Activated CD4-positive, alpha-beta T cell treated with anti-CD3 and anti-CD28 coated beads, Interleukin-2, amount 50 U/mL, for 16 hours (primary cell): ENCODE data around the gene MACF1.

Experiments used
- DNase-seq: peaks from one replicate; pipeline ENCODE4 v3.0.0-alpha.2; 2020

MACF1 gene

DNA sequence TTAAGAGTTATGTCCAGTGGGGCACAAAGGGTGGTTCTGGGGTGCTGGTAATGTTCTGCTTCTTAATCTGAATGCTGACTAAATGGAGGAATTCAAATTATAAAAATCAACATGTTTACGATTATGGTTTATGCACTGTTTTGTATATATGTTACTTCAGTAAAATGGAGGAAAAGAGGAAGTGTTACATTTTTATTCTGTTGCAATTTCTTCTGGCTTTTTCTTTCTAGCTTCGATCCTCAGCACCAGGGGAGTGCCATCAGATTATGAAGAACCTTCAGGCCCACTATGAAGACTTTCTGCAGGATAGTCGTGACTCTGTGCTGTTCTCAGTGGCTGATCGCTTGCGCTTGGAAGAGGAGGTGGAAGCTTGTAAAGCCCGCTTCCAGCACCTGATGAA, 105.5 kb downstream of the MACF1 start:
- DNase-seq, result no peak

GRCh38 chr1:39310691-39311090, 106.2 kb downstream of the MACF1 start:
- DNase-seq, result no peak

- no peak for DNase-seq
Measured at GRCh38 chr1:39317111-39317510, 112.6 kb downstream of the MACF1 start.

DNA sequence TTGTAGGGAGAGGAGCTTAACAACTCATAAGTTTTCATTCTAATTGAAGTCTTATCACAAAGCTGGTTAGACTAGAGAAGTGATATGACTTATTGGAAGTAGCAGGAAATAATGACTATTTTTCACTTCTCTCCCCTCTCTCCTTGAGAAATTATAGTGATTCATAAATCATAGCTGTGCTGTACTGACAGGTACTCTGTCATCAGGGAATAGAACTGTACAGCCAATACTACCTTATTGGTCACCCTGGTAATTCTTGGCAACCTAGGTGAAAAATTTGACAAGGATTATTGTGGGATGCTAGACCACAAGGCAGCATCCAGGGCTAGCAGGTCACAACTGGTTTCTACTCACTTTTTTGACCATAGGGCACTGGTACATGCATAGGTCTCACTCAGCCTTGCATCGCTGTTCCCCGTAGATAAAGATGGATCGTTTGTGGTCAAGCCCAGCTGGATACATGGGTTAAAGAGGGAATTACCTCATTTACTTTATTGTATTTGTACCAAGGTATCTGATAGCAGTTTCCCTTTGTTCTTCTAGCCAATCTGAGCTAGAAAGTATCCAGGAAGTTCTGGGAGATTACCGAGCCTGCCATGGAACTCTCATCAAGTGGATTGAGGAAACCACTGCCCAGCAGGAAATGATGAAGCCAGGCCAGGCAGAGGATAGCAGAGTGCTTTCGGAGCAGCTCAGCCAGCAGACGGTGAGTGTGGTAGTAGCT, 113.6 kb downstream of the MACF1 start:
- DNase-seq, result no peak

GRCh38 chr1:39321979-39322378, 117.5 kb downstream of the MACF1 start:
- no peak for DNase-seq

DNA sequence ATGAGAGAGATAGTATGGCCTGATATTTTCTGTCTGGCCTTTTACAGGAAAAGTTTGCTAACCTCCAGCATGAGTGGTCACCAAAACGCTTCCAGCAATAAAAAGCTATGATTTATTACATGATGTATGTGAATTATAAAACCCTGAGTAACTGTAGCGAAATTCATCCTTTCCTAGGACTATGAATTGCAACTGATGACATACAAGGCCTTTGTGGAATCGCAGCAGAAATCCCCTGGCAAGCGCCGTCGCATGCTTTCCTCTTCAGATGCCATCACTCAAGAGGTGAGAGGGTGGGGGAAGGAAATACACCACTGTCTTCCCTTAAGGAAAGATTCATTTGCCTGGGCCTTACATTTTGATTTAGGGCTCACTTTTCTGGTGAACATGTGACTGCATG, 117.9 kb downstream of the MACF1 start:
- no peak for DNase-seq

DNA sequence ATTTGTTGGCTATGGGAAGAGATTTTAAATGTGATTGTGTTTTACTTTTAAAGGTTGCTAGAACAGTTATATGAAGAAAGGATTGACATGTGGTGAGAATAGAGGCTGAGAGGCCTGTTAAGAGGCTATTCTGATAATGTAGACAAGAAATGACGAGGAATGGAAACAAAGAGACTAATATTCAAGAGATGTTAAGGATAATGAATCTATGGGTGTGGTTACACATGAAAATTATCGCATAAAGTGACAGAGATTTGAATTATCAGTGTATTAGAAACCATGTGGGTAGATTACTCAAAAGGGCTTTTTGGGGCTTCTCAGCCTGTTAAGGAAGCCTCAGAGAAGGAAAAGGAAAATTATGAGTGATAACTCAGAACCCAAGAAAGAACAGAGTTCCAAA, 120.4 kb downstream of the MACF1 start:
- no peak for DNase-seq

- no peak for DNase-seq
Measured at GRCh38 chr1:39326836-39327235, 122.3 kb downstream of the MACF1 start.

DNA sequence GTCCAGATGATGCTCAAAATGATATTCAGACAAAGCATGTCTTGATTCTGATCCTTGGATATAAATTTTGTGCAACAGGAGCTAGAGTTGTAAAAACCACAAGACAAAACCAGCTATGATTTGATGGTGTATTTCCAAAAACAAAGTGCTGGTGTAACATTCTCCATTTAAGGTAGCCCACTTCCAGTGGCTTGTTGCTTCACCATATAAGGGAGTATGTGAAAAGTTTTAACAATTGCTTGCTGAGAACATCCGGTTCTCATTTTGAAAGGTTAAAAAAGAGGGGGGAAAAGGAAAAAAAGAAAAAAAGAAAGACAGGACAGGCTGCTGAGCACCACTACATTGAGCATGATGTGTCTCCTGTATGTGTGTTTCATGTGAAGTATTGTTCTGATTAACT, 123.6 kb downstream of the MACF1 start:
- DNase-seq, result peak; percentile 17

DNA sequence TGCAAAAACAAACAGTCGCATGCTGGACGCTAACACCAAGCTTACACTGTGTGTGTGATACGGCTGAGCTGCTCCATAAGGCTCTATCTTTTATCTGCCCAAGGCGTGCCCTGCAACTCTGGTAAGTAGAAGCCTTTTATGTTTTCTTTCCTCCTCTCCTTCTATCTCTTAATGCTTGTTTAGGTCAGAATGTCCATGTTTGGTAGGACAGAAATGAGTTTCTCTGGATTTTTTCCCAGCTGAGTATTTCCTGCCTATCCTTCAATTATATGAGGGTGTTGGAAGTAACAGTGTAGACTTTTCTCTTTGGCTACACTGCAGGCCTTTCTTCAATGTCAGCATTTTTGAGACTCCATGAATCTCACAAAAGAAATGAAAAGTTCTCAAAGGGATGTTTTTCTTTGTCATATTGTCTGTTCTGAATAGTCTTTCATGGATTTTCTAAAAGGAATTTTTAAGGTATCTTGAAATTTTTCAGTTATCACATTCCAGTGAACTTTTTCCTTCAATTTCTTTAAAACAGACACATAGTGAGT, 124.2 kb downstream of the MACF1 start:
- DNase-seq, result no peak

DNA sequence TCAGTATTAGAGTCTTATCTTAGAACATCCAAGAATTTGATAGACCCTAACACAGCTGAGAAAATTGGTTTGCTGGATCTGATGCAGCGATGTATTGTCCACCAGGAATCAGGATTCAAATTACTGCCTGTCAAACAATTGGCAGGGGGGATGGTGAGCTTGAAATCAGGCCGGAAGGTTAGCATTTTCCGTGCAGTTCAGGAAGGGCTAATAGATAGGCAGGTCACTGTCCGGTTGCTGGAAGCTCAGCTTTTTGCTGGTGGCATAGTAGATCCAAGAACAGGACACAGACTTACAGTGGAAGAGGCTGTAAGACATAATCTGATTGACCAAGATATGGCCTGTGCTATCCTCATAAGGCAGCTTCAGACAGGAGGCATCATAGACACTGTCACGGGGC, 127.2 kb downstream of the MACF1 start:
- no peak for DNase-seq

DNA sequence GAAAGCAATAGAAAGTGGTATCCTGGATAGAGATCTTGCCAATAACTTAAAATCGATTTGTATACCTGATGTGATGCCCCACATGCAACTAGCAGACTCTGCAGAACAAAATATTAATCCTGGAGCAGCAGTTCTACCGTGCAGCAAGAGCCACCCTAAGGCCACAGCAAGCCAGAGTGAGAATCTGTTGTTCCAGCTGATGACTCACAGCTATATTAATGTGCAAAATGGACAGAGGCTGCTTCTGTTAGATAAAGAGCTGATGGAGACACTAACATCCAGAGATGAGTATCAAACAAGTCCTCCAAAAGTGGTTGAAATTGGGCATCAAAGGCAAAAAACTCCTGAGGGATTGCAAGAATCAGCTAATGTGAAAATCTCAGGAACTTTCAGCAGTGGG, 127.8 kb downstream of the MACF1 start:
- no peak for DNase-seq

- peak; percentile 43 for DNase-seq
Measured at GRCh38 chr1:39332828-39333227, 128.3 kb downstream of the MACF1 start.

DNA sequence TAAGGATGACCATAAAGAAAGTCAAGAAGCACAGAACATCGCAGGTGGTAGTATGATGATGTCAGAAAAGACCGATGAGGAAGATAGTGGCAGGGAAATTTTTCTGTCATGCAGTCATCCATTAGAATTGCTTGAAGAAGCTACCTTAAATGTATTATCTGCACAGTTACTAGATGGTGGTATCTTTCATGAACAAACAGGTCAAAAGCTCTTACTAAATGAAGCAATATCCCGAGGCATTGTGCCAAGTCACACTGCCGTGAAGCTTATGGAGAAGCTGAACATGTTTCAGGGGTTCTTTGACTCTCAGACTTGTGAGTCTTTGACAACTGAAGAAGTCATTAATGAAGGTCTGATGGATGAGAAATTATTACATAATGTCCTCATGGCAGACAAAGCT, 128.8 kb downstream of the MACF1 start:
- no peak for DNase-seq

DNA sequence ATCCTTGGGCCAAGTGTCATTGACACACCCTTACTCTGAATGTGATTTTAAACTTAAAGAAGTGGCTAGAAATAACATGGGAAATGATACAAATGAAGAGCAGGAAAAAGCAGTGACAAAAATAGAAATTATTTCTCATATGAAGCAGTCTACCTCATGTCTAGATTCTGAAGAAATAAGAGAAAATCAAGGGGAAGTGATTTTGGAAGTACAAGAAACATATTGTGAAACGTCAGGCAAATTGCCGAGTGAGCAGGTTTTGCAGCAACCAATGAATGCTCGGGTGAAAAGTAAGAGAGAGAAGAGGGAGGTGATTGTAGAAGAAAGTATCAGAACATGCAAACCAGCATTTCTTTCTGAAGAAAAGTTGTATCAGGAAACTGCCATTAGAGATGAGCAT, 130.7 kb downstream of the MACF1 start:
- no peak for DNase-seq

- no peak for DNase-seq
Measured at GRCh38 chr1:39337067-39337466, 132.6 kb downstream of the MACF1 start.

DNA sequence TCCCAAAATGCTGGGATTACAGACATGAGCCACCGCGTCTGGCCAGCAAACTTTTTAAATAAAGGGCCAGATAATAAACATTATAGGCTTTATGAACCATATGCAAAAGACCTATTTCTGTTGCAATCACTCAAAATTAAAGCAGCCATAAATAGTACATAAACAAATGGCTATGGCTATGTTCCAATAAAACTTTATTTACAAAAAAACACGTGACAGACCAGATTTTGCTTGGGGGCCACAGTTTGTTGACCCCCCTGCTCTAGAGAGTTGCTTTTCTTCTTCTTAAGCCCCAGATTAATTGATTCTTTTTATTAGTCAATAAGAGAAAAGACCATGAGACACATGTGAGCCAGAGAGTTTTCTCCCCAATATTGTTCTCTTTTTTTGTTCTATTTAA, 138.3 kb downstream of the MACF1 start:
- no peak for DNase-seq

- DNase-seq, result no peak
Measured at GRCh38 chr1:39344394-39345154, 140.1 kb downstream of the MACF1 start.

- DNase-seq, result no peak
Measured at GRCh38 chr1:39346872-39347271, 142.4 kb downstream of the MACF1 start.

GRCh38 chr1:39348278-39348677, 143.8 kb downstream of the MACF1 start:
- DNase-seq, result no peak

DNA sequence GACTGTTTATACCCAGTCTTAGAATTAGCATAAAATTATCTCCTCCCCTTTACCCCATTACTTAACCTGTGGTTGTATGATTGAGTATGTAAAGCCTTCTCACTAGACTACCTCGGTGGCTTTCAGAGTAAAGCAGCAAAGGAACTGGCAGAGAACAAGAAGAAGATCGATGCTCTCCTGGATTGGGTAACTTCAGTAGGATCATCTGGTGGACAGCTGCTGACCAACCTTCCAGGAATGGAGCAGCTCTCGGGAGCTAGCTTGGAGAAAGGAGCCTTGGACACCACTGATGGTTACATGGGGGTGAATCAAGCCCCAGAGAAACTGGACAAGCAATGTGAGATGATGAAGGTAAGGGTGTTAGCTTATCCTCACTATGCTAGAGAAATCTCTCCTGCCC, 148.4 kb downstream of the MACF1 start:
- DNase-seq, result no peak

DNA sequence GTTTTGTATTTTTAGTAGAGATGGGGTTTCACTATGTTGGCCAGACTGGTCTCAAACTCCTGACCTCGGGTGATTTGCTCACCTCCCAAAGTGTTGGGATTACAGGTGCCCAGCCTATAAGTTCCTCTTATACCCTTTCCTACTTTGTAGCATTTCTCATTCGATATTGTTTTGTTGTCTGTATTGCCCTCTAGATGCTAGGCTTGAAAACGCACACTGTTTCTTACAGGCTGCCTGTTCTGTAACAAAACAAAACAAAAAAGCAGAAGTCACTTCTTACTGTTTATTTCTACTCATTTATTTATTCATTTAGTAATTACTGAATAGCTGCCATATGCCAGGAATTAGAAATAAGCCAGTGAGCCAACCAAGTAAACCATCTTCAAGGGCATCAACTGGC, 150.1 kb downstream of the MACF1 start:
- DNase-seq, result no peak

DNA sequence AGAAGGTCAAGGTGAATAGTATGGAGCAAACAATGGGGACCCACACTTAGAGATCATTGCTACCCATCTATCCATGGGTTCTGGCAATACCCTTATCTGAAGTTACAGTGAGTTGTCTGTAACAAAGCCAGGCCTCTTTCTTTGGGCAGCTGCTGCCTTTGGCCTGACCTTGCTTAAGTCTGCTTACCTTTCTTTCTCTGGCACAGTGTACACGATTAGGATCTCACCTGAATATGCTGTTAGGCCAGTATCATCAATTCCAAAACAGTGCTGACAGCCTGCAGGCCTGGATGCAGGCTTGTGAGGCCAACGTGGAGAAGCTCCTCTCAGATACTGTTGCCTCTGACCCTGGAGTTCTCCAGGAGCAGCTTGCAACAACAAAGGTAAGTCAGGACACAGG, 154.0 kb downstream of the MACF1 start:
- no peak for DNase-seq

DNA sequence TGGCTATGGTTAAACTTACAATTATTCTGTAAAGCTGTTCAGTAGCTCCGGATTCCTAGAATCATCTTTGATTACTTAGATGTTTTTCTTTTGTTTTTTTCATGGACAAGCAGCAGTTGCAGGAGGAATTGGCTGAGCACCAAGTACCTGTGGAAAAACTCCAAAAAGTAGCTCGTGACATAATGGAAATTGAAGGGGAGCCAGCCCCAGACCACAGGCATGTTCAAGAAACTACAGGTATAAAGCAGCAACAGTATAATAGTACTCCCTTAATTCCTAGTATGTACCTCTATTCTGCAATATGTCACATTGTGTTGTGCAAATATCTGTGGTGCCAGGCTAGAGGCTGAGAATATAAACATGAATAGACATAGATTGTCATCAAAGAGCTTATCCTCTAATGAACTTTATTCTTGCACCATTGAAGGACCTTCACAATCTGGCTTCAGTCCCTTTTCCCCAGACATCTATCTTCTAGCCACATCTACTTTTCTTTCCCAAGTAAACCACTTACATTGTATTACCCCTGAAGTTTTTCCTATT, 154.6 kb downstream of the MACF1 start:
- DNase-seq, result no peak
